ENCODE data around the gene STX18. TPM values are rescaled to one million over a fixed set of nuclear protein-coding genes. Genes with fewer than 3 reads are reported as not detected.

Gene STX18
- total and polyA plus RNA-seq, 2 donors (not counting 3 experiments of a cell fraction or from before 2014, with no cell fraction given): 30.7 to 31.2 TPM

DNA sequence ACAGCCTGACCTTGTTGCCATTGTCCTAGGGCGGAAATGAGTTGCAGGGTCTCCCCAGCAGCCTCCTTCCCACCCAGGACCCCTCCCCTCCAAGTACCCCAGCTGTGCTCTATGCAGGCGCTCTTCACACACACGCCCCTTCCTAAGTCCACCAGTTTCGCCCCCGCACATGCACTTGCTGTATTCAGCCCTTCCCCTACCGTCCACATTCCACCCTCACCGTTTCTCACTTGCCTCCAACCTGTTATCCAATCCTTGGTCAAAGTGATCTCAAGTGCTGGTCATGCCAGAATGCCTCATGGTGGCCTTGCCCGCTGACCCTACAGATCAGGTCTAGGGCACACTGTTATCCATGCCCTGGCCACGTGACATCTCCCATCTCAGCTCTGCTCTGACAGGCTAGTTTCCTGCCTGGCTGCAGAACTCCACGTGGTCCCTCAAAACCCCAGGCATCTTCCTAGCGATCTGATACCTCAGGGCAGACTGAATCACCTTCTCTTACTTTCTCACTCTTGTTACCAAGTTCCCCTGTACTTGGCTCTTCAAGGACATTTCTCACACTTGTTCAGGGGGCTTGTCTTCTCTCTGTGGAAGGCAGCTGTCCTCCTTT lies 115.2 kb downstream of the STX18 start:
- H3K9ac ChIP-seq (replicated peaks; ENCODE audit: extremely low read depth, insufficient read depth, low read length): no peak overlapping the region
- H3K9me1 ChIP-seq (replicated peaks; ENCODE audit: control insufficient read depth, extremely low read depth, insufficient read depth, low read length): no peaks in the 10 kb centered on the region
- POLR2A ChIA-PET: no interaction called here
- DNase-seq (ENCODE audit: low read depth, low spot score) (no peak), FAIRE-seq (no peak)
- no peak overlapping the region for H3K4me3 ChIP-seq (replicated peaks in 1 of 3; ENCODE audit: insufficient read depth in 1 of 3, low read depth in 1 of 3, low read length in 3 of 3)
- peaks cover 2 to 8% of the 10 kb centered on the region in 2 experiments for H3K36me3 ChIP-seq (ENCODE audit: control insufficient read depth in 2 of 2, extremely low read depth in 1 of 2, insufficient read depth in 2 of 2, low read length in 2 of 2)
- no peaks in the 10 kb centered on the region for H3K9me3 ChIP-seq (replicated peaks; ENCODE audit: control insufficient read depth, insufficient read depth, low read length)
- dilution Hi-C loops (cut with MboI; ENCODE audit: extremely low pct_ligation_motif_present, low sequenced_read_pairs) (no loop called here), intact Hi-C loops (cut with micrococcal nuclease) (no loop called here)
- no peaks in the 10 kb centered on the region for H3K27me3 ChIP-seq (ENCODE audit: control insufficient read depth in 2 of 2, insufficient read depth in 2 of 2, low read length in 2 of 2)
- H4K20me1 ChIP-seq (replicated peaks; ENCODE audit: control insufficient read depth, extremely low read depth, insufficient read depth, low read length): no peaks in the 10 kb centered on the region
- H3K4me2 ChIP-seq (ENCODE audit: insufficient read depth, low read length): no peak overlapping the region
- no peak for TF ChIP-seq POLR2A (IDR thresholded peaks at IDR 0.05; ENCODE audit: low read depth, low read length)
- TF ChIP-seq GATA2 (IDR thresholded peaks at IDR 0.05; ENCODE audit: insufficient read depth, insufficient read length, low read depth, low read length): no peak
- TF ChIP-seq, protein P1, sequence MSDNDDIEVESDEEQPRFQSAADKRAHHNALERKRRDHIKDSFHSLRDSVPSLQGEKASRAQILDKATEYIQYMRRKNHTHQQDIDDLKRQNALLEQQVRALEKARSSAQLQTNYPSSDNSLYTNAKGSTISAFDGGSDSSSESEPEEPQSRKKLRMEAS (IDR thresholded peaks at IDR 0.05; ENCODE audit: insufficient read depth, insufficient read length): no peak
- TF ChIP-seq POLR2AphosphoS5 (IDR thresholded peaks at IDR 0.05; ENCODE audit: insufficient read depth, low read depth, low read length): no peak
- TF ChIP-seq, protein P2, sequence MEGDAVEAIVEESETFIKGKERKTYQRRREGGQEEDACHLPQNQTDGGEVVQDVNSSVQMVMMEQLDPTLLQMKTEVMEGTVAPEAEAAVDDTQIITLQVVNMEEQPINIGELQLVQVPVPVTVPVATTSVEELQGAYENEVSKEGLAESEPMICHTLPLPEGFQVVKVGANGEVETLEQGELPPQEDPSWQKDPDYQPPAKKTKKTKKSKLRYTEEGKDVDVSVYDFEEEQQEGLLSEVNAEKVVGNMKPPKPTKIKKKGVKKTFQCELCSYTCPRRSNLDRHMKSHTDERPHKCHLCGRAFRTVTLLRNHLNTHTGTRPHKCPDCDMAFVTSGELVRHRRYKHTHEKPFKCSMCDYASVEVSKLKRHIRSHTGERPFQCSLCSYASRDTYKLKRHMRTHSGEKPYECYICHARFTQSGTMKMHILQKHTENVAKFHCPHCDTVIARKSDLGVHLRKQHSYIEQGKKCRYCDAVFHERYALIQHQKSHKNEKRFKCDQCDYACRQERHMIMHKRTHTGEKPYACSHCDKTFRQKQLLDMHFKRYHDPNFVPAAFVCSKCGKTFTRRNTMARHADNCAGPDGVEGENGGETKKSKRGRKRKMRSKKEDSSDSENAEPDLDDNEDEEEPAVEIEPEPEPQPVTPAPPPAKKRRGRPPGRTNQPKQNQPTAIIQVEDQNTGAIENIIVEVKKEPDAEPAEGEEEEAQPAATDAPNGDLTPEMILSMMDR (IDR thresholded peaks at IDR 0.05; ENCODE audit: extremely low read depth in 1 of 2, insufficient read depth in 1 of 2, low read depth in 1 of 2, low read length in 2 of 2): no peak
- no peak for TF ChIP-seq EZH2 (IDR thresholded peaks at IDR 0.05; ENCODE audit: borderline replicate concordance, low read depth, low read length, severe bottlenecking)
- no peak for TF ChIP-seq JUN (IDR thresholded peaks at IDR 0.05; ENCODE audit: borderline replicate concordance, insufficient read depth, insufficient read length, low read depth)
- no peak for TF ChIP-seq MYC (IDR thresholded peaks at IDR 0.05; ENCODE audit: low read depth, low read length)
- TF ChIP-seq FOS (IDR thresholded peaks at IDR 0.05; ENCODE audit: borderline replicate concordance, insufficient read depth, low read length): no peak
- CTCF ChIA-PET: no interaction called here
- H3K79me2 ChIP-seq (ENCODE audit: control insufficient read depth, insufficient read depth, low read length): no peaks in the 10 kb centered on the region
- H3K4me1 ChIP-seq (ENCODE audit: control insufficient read depth, extremely low read depth, insufficient read depth, low read length): peaks cover 4% of the 10 kb centered on the region
- no peak overlapping the region for H2AFZ ChIP-seq (ENCODE audit: low read depth, low read length)
- no TSS peak for BruUV-seq (replicated peaks)
- no peak overlapping the region for H3K27ac ChIP-seq (ENCODE audit: insufficient read depth, low read depth, low read length)
